HG02884 (cell line): ENCODE data around the gene TTC19.
"Not testable (repeated sequence)": the region's sequence is repeated elsewhere in the genome, so short reads cannot be mapped to it uniquely, and the experiment has no call there.

Experiments
- ATAC-seq: cut with Tn5 transposase; IDR thresholded peaks from one replicate; pipeline ENCODE4 v1.9.1; 2021; ENCODE audit warnings: mild to moderate bottlenecking, moderate library complexity; ENCODE audit not compliant: unreplicated experiment

TTC19 gene

DNA sequence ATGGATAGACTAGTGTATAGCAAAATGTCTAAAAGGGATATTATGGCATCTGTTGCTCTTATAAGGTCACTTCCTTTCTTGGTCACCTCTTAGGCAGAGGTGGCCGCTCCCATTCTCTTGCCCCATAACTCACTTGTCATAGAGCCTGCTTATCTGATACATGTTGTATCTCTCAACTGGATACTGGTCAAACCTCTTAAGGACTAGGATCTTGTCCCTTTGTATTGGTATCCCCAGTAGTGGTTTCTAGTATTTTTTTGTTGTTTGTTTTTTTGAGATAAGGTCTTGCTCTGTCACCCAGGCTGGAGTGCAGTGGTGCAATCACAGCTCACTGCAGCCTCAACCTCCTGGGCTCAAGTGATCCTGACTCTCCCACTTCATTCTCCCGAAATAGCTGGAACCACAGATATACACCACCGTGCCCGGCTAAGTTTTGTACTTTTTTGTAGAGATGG, 27.1 kb upstream of the TTC19 start:
- ATAC-seq = no peak

DNA sequence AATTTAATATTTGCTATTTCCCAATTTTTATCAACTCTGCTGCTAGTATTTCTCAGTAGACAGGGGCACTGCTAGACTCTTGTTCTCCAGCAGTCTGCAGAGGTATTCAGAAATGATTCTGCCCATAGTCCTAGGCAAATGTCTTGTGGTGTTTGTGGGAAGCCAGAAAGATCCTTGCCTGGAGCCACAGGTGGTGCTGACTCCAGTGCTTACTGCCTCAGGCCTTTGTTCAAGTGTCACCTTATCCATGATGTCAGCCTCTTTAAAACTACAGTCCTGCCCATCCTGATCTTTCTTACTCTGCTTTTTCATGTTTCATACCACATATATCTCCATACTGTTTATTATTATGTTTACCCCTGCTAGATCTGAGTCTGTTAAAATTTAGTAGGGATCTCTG, 26.6 kb upstream of the TTC19 start:
- ATAC-seq = no peak

DNA sequence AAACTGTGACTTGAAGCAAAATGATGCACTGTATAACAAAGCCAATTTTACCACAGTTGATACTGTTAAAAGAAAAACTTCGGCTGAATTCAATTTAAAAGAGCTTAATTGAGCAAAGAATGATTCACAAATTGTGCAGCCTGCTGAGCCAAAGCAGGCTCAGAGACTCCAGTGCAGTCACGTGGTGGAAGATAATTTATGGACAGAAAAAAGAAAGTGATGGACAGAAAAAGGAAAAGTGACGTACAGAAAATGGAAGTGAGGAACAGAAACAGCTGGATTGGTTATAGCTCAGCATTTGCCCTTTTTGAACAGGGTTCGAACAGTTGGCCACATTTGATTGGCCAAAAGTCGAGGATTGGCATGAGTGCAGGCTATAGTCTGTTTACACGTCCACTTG, 25.8 kb upstream of the TTC19 start:
- no peak for ATAC-seq

DNA sequence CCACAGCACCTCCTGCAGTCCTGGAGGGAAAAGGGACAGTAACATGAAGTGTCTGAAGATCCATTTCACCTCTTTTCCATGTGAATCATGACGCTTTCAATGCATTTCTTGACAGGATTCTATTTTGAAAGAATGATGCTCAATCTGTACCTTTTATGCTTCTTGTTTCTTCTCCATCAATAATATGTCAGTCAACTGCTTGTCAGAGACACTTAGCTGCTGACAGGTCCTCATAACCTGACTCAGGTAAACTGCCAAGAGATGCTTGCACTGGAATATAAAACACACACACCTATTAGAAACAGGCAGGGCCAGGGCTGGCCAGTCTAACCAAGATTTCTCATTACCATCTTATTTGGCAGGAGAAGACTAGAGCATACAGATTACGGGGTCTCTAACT, 21.7 kb upstream of the TTC19 start:
- no peak for ATAC-seq

DNA sequence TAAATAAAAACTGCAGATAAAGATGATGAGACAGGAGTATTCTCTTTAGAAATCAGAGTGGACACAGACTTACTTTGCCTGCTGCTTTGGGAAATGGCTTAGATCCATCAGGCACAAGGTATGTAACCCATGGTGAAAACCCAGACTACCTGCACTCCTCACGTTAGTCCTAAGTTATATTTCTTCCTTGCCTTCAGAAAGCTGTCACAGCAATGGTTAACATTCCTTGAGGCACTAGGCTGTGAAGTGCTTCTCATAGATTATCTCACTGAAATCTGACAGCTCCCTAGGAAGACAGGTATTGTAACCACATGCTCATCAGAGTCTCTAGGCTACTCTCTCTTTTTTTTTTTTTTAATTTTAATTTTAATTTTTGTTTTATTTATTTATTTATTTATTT, 21.0 kb upstream of the TTC19 start:
- no peak for ATAC-seq

DNA sequence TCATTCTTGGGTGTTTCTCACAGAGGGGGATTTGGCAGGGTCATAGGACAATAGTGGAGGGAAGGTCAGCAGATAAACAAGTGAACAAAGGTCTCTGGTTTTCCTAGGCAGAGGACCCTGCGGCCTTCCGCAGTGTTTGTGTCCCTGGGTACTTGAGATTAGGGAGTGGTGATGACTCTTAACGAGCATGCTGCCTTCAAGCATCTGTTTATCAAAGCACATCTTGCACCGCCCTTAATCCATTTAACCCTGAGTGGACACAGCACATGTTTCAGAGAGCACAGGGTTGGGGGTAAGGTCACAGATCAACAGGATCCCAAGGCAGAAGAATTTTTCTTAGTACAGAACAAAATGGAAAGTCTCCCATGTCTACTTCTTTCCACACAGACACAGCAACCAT, 20.6 kb upstream of the TTC19 start:
- ATAC-seq = not testable (repeated sequence)

DNA sequence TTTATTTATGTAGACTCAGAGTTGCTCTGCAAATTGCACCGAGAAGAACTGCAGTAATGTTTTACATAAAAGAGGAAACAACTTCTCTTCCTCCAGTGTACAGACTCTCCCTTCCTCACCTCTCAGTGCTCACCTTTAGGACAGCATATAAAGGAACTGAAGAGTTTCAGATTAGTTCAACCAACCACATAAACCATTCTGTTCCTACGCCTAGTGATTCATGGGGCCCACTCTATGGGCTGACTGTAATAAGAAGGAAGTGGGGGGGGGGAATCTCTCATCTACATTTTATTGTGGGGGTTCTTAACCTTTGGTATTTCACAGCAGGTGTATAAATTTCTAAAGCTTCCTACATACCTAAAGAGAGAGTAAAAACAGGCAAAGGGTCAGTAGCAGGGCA, 18.4 kb upstream of the TTC19 start:
- ATAC-seq = peak; percentile 92

DNA sequence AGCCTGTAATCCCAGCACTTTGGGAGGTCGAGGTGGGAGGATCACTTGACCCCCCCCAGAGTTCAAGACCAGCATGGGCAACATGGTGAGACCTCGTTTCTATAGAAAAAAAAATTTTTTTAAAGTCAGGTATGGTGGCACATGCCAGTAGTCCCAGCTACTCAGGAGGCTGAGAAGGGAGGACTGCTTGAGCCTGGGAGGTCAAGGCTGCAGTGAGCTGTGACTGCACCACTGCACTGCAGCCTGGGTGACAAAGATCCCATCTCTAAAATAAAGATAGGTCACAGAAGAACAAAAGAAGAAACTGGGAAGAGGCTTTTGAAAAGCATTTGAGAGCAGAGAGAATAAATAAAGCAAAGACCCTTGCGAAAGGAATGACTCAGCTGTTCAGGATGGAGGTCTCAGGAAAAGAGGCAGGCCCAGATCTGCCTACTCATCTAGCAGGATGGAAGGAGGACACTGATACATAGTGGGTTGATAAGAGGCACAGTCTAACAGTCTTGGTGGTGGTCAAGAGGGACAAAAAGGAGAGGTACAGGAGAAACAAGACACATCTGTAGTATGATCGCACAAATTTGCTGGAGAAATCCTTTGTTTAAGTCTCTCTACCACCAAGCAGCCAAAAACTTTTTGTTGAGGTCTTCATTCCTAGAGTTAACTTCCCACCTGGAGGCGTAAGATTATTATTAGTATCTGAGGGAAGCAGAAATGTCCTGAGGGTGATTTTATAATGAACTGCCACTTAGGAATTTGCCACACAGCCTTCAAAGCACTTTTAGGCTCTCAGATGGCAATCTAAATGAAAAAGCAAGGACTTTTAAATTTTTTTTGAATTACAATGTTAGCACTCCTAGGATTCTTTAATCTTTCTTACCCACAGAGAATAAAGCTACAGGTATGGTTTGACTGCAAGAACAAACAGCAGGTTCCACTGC, 17.7 kb upstream of the TTC19 start:
- no peak for ATAC-seq

DNA sequence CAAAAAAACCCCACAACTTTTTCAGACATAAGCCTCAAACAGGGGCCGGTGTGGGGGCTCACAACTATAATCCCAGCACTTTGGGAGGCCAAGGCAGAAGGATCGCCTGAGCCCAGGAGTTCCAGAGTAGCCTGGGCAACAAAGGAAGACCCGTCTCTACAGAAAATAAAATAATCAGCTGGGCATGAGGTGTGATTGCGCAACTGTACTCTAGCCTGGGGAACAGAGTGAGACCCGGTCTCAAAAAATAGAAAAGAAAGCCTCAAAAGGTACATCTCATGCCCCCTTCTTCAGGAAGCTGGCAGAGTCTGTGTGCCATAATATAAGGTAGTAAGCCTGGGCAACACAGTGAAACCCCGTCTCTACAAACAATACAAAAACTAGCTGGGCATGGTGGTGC, 3.3 kb upstream of the TTC19 start:
- ATAC-seq = no peak

DNA sequence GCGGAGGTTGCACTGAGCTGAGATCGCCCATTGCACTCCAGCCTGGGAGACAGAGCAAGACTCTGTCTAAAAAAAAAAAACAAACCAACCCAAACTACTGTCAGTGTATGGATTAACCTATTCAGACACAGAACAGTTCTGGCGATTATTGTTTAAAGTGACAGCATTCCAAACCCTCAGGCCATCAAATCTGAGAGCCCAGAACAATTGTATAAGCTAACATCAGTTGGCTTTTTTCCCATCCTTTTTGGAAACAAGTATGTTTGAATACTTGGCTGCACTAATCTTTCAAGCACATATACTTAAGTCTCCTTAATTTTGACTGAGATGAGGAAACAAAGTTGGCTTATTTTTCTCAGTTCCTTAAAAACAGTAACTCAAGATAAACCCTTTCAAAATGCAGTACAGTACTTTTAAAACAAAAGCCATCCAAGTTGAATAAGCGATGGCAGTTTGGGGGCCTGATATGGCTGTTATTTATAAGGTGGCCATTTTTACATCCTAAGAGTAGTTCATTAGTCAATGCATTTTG, 1.5 kb upstream of the TTC19 start:
- no peak for ATAC-seq

DNA sequence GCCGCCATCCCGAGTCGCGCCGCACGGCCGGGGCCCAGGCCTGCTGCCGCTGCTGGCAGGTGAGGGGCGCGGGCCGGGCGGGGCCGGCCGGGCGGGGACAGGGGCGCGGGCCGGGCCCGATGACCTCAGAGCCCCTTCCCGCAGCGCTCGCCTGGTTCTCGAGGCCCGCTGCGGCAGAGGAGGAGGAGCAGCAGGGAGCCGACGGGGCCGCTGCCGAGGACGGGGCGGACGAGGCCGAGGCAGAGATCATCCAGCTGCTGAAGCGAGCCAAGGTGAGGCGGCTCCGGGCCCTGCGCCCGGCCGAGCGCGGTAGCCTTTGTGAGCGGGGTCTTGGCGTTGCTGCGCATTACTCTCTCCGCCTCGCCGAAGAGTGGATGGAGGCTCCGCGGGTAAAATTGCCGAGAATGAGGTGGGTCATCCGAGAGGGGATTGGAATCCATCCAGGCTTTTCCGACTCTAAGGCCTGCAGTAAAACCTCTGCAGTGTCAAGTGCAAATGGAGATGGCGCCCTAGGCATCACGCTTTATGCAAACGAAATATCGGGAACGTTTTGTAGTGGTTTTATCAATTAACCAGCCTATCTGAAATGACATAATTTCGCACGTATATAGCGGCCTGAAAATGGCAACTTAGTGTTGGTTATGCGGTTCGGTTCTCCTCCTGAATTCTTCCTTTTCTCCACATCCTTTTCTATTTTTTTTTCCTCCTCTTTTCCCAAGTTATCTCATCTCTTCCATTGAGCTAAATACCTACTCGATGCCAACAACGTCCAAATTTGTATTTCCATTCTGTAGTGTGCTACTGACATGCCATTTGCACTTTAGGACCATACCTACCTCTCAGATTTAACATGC, 577 bp downstream of the TTC19 start:
- ATAC-seq = peak; percentile 29

DNA sequence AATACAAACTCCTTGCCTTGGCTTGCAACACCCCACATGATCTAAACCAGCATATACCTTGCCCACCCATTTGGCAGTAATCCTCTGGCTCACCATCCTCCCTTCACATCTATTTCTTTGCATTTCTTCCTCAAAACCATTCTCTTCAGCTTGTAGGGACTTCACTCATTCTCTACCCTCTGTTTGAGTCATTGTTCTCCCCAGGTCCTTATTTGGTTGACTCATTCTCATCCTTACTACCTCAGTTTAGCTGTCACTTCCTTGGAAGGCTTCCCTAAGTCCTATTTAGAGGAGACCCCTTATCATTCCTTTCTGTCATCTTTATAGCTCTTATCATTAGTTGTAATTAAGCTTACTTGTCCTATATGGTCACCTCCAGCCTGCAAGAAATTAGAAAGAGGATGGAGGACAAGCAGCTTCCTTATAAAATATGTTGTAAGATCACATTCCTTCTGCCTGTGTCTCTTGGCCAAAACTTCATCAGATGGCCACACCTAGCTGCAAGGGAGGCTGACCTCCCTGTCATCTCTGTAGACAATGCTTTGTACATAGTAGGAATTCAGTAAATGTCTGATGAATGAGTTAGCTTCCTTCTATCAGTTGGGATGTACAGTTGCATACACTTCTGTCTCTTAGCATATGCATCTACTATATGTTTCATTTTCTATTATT, 1.7 kb downstream of the TTC19 start:
- ATAC-seq = no peak

DNA sequence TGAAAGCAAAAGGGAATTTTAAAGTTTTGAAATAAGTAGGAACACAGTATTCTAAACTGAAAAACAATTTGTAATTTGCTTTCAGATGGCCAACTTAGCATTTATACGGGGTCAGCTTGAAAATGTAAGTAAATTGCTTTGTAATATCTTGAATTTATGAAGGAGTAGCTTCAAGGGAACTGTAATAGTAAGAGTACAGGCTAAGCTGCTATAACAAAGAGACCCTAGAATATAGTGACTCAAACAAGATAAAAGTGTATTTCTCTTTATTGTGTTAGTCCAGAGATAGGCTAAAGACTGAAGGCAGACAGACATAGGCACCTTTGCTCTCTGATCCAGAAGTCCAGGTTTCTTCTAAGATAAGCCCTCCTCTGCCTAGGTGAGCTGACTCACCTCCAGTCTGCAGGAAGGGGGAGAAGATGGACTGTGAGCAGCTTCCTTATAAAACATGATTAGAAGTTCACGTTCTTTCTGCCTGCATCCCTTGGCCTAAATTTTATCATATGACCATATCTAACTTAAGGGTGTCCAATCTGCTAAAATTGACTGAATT, 3.2 kb downstream of the TTC19 start:
- no peak for ATAC-seq

DNA sequence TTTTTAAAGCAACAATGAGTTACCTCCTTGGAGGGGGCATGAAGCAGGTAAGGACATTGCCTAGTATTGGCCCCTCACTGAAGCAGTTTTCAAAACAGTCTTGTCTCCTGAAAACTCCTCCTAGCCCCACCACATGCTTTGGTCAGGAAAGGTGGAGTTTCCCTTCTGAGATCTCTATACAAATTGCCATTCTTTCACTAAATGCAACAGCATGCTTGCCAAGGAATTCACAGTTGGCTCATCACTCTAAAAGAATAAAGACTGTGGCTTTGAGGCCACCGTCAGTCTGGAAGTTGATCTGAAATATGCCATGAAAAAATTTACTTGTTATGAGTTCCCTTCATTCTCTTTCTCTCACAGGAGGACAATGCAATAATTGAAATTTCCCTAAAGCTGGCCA, 4.2 kb downstream of the TTC19 start:
- ATAC-seq = no peak

DNA sequence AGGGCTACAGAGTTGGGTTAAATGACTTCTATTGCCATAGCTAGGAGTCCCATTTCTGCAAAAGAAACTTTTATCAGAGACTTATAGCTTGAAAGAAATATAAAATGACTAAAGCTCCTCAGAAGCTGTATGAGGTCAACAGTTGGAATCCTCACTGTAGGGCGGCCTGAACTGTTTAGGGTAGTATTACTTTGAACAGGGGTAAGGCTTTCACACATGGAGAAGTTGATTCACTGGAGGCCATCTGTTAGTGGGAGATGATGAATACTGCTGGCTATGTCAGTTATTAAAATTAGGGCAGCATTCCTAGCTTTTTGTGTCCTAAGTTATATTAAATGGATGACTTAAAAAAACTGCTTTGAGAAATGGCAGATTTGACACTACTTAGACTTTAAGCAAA, 6.0 kb downstream of the TTC19 start:
- ATAC-seq = no peak

DNA sequence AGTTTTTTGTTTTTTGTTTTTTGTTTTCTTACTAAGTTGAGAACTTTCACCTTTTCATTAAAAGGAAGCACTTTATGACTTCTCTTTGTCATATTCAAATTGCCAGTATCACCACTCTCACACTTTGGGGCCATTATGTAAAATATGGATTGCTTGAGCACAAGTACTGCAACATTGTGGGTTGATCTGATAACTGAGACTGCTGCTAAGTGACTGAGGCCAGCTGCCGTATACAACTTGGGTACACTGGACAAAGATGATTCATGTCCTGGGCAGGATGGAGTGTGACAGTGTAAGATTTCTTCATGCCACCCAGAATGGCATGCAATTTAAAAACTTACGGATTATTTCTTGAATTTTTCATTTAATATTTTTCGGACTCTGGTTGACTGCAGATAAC, 7.8 kb downstream of the TTC19 start:
- no peak for ATAC-seq

DNA sequence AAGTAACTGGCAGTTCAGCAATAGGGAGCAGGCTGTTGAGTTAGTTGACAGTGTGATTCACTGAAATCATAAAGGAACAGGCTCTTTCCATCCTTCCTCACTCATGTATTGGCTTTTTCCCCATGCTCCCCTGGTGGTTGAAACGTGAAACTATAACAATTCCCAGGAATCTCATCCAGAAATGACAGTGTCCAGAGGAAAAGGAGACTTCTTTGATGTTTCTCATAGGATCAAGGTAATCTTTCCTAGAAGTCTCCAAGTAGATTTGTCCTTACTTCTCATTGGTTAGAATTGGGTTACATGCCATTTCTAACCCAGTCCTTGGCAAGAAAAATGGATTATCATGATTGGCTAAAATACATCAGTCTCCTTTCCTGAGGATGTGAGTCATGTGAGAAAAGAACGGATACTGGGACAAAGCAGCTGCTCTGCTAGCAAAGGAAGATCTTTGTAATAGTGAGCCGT, 14.4 kb downstream of the TTC19 start:
- no peak for ATAC-seq

DNA sequence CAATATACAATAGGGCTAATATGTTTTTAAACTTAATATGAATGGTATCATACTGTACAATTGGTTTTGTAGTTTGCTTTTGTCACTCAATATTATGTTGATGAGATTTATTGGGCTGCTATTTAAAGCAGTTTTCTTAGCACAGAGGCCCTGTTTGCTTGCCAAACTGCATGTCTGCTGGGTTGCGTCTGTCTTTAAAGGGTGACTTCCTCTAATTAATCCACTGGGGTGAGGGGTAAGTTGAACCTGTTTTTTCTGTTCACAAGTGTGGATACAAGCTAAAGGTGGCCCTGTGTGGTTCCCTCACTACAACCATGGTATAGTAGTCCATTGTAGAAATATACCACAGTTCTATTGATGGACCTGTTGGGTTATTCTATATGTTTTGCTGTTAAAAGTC, 19.7 kb downstream of the TTC19 start:
- ATAC-seq = no peak

DNA sequence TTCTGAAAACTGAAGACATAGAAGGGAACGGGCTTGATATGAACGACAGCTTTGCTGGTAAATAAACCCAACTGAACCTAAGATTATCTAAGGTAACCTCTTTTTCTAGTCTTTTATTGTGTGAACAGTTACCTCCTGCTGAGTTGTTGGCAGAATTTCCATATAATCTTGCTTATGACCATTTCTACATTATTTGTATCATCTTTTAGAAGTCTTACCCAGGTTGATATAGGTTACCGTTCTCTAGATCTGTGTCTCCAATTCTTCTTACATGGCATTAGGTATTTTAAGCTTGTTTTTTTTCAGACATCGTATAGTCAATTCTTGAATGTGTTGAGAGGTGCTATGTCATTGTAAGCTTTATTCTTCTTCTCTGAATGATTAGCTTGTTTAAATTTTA, 24.3 kb downstream of the TTC19 start:
- ATAC-seq = no peak

DNA sequence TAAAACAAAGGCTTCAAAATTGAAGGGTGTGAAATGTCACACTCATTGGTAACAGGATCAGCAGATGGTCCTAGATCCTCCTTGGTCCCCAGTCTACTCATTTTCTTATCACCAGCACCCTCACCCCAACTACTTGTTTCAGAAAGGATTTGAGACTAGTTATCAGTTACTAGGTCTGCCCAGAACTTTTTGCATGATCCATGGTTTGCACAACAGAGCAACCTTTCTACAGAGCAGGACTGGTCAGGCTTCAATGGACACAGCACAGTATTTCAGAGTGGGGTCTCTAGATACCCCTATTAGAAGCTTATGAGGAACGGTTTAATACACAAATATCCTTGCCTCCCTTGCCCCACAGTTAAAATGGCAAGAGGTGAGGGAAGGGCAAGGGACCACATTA, 25.6 kb downstream of the TTC19 start:
- ATAC-seq = no peak

DNA sequence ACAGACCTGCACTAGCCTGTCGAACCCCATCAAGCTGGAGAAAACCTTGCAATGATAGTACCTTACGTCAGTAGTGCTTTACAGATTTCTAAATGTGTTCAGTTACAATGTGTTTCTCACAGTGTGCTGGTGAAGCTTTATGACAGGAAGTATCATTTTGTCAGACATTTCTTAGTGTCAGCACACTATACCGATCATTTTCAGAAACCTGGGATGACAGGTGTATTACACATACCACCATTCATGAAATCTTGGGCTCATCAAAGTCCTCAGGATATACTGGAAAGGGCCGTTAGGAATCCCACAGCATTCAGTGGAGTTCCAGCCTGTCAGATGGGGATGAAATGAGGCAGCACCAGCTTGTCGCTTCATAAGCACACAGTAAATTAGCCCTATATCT, 27.3 kb downstream of the TTC19 start:
- no peak for ATAC-seq
